Left ventricle myocardium inferior (tissue), 1 donor: ENCODE results near the gene HIF1A. TPM values are rescaled to one million over a fixed set of nuclear protein-coding genes. Genes with fewer than 3 reads are reported as not detected.

Experiments
- DNase-seq: peaks from one replicate; pipeline ENCODE4 v3.0.0-alpha.2; 2020
- H3K27ac ChIP-seq: fragments of 200-600 bp; replicated peaks from 2 replicates; pipeline ENCODE4 v1.8.0; 2021
- H3K27me3 ChIP-seq: fragments of 200-600 bp; 2 replicates; pipeline ENCODE4 v1.8.0; 2021; ENCODE audit warnings: low read depth
- H3K36me3 ChIP-seq: fragments of 200-600 bp; 2 replicates; pipeline ENCODE4 v1.8.0; 2021
- H3K4me1 ChIP-seq: fragments of 200-600 bp; 2 replicates; pipeline ENCODE4 v1.8.0; 2021
- H3K4me3 ChIP-seq: fragments of 200-600 bp; 2 replicates; pipeline ENCODE4 v1.8.0; 2021; ENCODE audit warnings: mild to moderate bottlenecking, moderate library complexity
- H3K9me3 ChIP-seq: fragments of 200-600 bp; replicated peaks from 2 replicates; pipeline ENCODE4 v1.8.0; 2021
- intact Hi-C: fragments of 100-400 bp; cut with micrococcal nuclease; formaldehyde crosslinking; loops from one replicate; pipeline ENCODE4 v1.11.0; 2022
- total RNA-seq: library from RNA; stranded (reverse); fragmentation: NEBNext Ultra II Directional; extraction: Animal tissue kit (Norgen Biotek cat#: 25700); gene quantifications from one replicate; pipeline ENCODE4 v1.2.1, GENCODE V29; 2021
- TF ChIP-seq, protein P1 (sequence below): fragments of 200-600 bp; IDR thresholded peaks from 2 replicates; pipeline ENCODE4 v1.8.0; 2021; ENCODE audit warnings: antibody characterized with exemption, mild to moderate bottlenecking, borderline replicate concordance
- donor health status: DM: no; HTN: yes; CAD: no; lungs with severe emphysema.

Gene HIF1A
- total RNA-seq, 1 donor from 2014 or later, result 49.4 TPM

GRCh38 chr14:61710853-61711817, 15.8 kb downstream of the HIF1A start:
- no peak for DNase-seq
- TF ChIP-seq, protein P1, sequence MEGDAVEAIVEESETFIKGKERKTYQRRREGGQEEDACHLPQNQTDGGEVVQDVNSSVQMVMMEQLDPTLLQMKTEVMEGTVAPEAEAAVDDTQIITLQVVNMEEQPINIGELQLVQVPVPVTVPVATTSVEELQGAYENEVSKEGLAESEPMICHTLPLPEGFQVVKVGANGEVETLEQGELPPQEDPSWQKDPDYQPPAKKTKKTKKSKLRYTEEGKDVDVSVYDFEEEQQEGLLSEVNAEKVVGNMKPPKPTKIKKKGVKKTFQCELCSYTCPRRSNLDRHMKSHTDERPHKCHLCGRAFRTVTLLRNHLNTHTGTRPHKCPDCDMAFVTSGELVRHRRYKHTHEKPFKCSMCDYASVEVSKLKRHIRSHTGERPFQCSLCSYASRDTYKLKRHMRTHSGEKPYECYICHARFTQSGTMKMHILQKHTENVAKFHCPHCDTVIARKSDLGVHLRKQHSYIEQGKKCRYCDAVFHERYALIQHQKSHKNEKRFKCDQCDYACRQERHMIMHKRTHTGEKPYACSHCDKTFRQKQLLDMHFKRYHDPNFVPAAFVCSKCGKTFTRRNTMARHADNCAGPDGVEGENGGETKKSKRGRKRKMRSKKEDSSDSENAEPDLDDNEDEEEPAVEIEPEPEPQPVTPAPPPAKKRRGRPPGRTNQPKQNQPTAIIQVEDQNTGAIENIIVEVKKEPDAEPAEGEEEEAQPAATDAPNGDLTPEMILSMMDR, result no peak
- Histone ChIP-seq H3K27me3 (no peaks in the 10 kb centered on the region), H3K9me3 (no peaks in the 10 kb centered on the region), H3K4me3 (no peak overlapping the region), H3K36me3 (no peaks in the 10 kb centered on the region), H3K27ac (no peak overlapping the region), H3K4me1 (peaks cover 73% of the 10 kb centered on the region)
- intact Hi-C loops, result no loop called here

GRCh38 chr14:61712137-61712536, 16.8 kb downstream of the HIF1A start:
- Histone ChIP-seq H3K4me3 (no peak overlapping the region), H3K27ac (no peak overlapping the region), H3K27me3 (no peaks in the 10 kb centered on the region), H3K36me3 (no peaks in the 10 kb centered on the region), H3K4me1 (peaks cover 75% of the 10 kb centered on the region), H3K9me3 (no peaks in the 10 kb centered on the region)
- TF ChIP-seq, protein P1, result no peak
- intact Hi-C loops, result no loop called here
- no peak for DNase-seq

GRCh38 chr14:61713724-61714437, 18.6 kb downstream of the HIF1A start:
- H3K4me1 ChIP-seq, result peaks cover 91% of the 10 kb centered on the region

GRCh38 chr14:61716956-61717355, 21.6 kb downstream of the HIF1A start:
- TF ChIP-seq, protein P1, result no peak
- Histone ChIP-seq H3K36me3 (peaks cover 14% of the 10 kb centered on the region), H3K4me1 (peaks cover 88% of the 10 kb centered on the region), H3K27ac (peak overlapping the region; percentile 30), H3K9me3 (no peaks in the 10 kb centered on the region), H3K4me3 (no peak overlapping the region), H3K27me3 (no peaks in the 10 kb centered on the region)
- intact Hi-C loops, result no loop called here
- no peak for DNase-seq

More at GRCh38 chr14:61713724-61714437, 18.6 kb downstream of the HIF1A start:
- no peak for DNase-seq
- H3K27me3 ChIP-seq, result no peaks in the 10 kb centered on the region
- no peak overlapping the region for H3K4me3 ChIP-seq
- peak overlapping the region; percentile 3 for H3K27ac ChIP-seq
- intact Hi-C loops, result no loop called here
- TF ChIP-seq, protein P1, result no peak
- no peaks in the 10 kb centered on the region for H3K36me3 ChIP-seq
- no peaks in the 10 kb centered on the region for H3K9me3 ChIP-seq

- TF ChIP-seq, protein P1, result no peak
- Histone ChIP-seq H3K4me3 (no peak overlapping the region), H3K36me3 (peaks cover 25% of the 10 kb centered on the region), H3K27ac (peak overlapping the region; percentile 18), H3K4me1 (peaks cover 78% of the 10 kb centered on the region), H3K27me3 (no peaks in the 10 kb centered on the region), H3K9me3 (no peaks in the 10 kb centered on the region)
- no peak for DNase-seq
- intact Hi-C loops, result no loop called here
Measured at GRCh38 chr14:61718039-61718438, 22.7 kb downstream of the HIF1A start.
